Activated B cell treated with CpG ODN at 0.5 μM for 24 hours (primary cell): ENCODE results near the gene LASP1. TPM values are rescaled to one million over a fixed set of nuclear protein-coding genes. Genes with fewer than 3 reads are reported as not detected.

Experiments used
- ATAC-seq: fragments of 200-7000 bp; cut with Tn5 transposase; one replicate; pipeline ENCODE4 v1.10.0; 2021; ENCODE audit warnings: low read depth, mild to moderate bottlenecking, moderate library complexity
- CTCF ChIA-PET: fragments of 350-600 bp; sonication (Branson Sonifier 250); formaldehyde crosslinking; loops from one replicate; lab custom pipeline; 2021; ENCODE audit warnings: antibody characterized with exemption; lab: Charles Lee
- POLR2A ChIA-PET: fragments of 350-600 bp; sonication (Branson Sonifier 250); formaldehyde crosslinking; loops from one replicate; lab custom pipeline; 2021; ENCODE audit warnings: antibody characterized with exemption; lab: Charles Lee
- DNase-seq: peaks from one replicate; pipeline ENCODE4 v3.0.0; 2022
- H3K27ac Mint-ChIP-seq: one replicate; pipeline ENCODE4 v1.8.0; 2020; ENCODE audit warnings: mixed read lengths
- H3K27me3 Mint-ChIP-seq: one replicate; pipeline ENCODE4 v1.8.0; 2021; ENCODE audit warnings: mixed read lengths
- H3K36me3 Mint-ChIP-seq: one replicate; pipeline ENCODE4 v1.8.0; 2021; ENCODE audit warnings: low read depth, mixed read lengths
- H3K4me1 Mint-ChIP-seq: one replicate; pipeline ENCODE4 v1.8.0; 2021; ENCODE audit warnings: mixed read lengths
- H3K4me3 Mint-ChIP-seq: one replicate; pipeline ENCODE4 v1.8.0; 2020; ENCODE audit warnings: mild to moderate bottlenecking, mixed read lengths
- H3K9me3 Mint-ChIP-seq: one replicate; pipeline ENCODE4 v1.8.0; 2020; ENCODE audit warnings: mixed read lengths
- intact Hi-C: fragments of 100-400 bp; cut with micrococcal nuclease; formaldehyde crosslinking; loops from one replicate; pipeline ENCODE4 v1.15.1; 2024
- total RNA-seq: library from RNA; stranded (reverse); gene quantifications from 2 replicates; pipeline ENCODE4 v1.2.3, GENCODE V29; 2022
- TF ChIP-seq, protein P1 (sequence below): fragments of 200-600 bp; IDR thresholded peaks from one replicate; pipeline ENCODE4 v1.8.0; 2022; ENCODE audit warnings: antibody characterized with exemption, mild to moderate bottlenecking

LASP1 gene
- total RNA-seq, 1 donor from 2014 or later: 127 TPM

DNA sequence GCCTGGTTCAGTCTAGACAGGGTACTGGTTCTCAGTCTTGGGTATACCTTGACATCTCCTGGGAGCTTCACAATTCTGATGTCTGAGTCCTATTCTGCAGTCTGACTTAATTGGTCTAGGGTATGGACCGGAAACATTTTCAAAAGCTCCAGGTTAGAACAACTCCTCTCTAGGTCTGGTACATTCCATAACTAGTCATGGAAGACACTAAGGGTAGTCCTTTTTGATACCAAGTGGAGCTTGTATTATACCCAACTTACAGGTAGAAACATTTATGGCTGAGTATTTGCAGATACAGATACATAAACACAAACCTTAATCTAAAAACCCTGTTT is 21.3 kb upstream of the LASP1 start:
- intact Hi-C loops: no loop called here
- TF ChIP-seq, protein P1, sequence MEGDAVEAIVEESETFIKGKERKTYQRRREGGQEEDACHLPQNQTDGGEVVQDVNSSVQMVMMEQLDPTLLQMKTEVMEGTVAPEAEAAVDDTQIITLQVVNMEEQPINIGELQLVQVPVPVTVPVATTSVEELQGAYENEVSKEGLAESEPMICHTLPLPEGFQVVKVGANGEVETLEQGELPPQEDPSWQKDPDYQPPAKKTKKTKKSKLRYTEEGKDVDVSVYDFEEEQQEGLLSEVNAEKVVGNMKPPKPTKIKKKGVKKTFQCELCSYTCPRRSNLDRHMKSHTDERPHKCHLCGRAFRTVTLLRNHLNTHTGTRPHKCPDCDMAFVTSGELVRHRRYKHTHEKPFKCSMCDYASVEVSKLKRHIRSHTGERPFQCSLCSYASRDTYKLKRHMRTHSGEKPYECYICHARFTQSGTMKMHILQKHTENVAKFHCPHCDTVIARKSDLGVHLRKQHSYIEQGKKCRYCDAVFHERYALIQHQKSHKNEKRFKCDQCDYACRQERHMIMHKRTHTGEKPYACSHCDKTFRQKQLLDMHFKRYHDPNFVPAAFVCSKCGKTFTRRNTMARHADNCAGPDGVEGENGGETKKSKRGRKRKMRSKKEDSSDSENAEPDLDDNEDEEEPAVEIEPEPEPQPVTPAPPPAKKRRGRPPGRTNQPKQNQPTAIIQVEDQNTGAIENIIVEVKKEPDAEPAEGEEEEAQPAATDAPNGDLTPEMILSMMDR: no peak
- Mint-ChIP-seq H3K4me1 (peaks cover 33% of the 10 kb centered on the region), H3K27ac (no peak overlapping the region), H3K36me3 (peaks cover 69% of the 10 kb centered on the region), H3K4me3 (no peak overlapping the region), H3K9me3 (no peaks in the 10 kb centered on the region), H3K27me3 (no peaks in the 10 kb centered on the region)
- no peak for ATAC-seq
- POLR2A ChIA-PET: interaction anchor here (0.6 to 9.3 kb wide), 8 partner anchors 9 to 207 kb away, joined by 3 to 370 read pairs (median 6); partner anchors contain the start of genes CWC25 and LASP1
- CTCF ChIA-PET: no interaction called here
- no peak for DNase-seq

DNA sequence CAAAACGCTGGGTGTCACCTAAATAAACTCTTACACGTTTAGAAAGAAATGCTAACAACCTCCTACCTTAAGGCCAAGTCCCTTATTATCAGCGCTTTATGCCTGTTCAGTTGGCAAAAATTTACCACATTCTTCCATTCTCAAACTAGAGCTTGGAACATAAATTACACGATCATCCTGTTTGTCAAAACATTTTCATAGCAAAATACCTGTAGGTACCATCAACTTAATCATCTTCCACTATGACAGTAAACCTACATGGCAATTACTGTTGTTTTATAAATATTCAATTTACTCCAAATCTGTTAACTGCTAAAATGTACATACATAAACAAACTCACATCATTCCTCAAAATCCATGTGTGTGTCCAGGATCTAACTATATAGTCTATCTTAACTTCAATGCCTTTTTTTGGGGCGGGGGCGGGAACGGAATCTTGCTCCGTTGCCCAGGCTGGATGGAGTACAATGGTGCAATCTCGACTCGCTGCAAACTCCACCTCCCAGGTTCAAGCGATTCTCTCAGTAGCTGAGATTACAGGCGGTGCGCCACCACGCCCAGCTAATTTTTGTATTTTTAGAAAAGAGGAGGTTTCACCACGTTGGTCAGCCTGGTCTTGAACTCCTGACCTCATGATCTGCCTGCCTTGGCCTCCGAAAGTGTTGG is 20.8 kb upstream of the LASP1 start:
- Mint-ChIP-seq H3K36me3 (peaks cover 74% of the 10 kb centered on the region), H3K4me1 (peaks cover 38% of the 10 kb centered on the region), H3K9me3 (no peaks in the 10 kb centered on the region), H3K27me3 (no peaks in the 10 kb centered on the region), H3K27ac (no peak overlapping the region), H3K4me3 (no peak overlapping the region)
- intact Hi-C loops: no loop called here
- ChIA-PET CTCF (no interaction called here), POLR2A (interaction anchor here (1.2 to 9.3 kb wide), 6 partner anchors 10 to 50 kb away, joined by 3 to 370 read pairs (median 7); partner anchors contain the start of genes CWC25 and LASP1)
- TF ChIP-seq, protein P1: no peak
- ATAC-seq (no peak), DNase-seq (no peak)

DNA sequence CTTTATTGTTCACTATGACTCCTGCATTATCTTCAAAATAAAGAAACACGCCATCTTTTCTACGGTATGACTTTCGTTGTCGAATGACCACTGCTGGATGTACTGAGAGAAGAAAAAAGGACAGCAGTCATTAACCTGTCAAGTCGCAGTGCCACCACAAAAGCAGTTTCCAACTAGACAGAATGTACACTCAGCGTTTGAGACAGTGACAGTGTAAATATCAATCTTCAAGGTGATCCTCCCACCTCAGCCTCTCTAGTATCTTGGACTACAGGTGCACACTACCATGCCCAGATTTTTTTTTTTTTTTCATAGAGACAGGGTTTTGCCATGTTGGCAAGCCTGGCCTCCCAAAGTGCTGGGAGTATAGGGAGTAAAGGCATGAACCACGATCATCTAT is 19.5 kb upstream of the LASP1 start:
- no peak for DNase-seq
- Mint-ChIP-seq H3K4me3 (peak overlapping the region; percentile 99), H3K27me3 (no peaks in the 10 kb centered on the region), H3K36me3 (peaks cover 74% of the 10 kb centered on the region), H3K27ac (peak overlapping the region; percentile 66), H3K4me1 (peaks cover 43% of the 10 kb centered on the region), H3K9me3 (no peaks in the 10 kb centered on the region)
- POLR2A ChIA-PET: interaction anchor here (2.0 to 9.3 kb wide), 2 partner anchors 8 to 20 kb away, joined by 5 to 370 read pairs; partner anchors contain the start of gene LASP1
- CTCF ChIA-PET: no interaction called here
- intact Hi-C loops: loop anchor here (5.0 kb wide), 1 partner anchor 1247 kb away; no protein-coding TSS in a partner anchor
- no peak for ATAC-seq
- TF ChIP-seq, protein P1: no peak

DNA sequence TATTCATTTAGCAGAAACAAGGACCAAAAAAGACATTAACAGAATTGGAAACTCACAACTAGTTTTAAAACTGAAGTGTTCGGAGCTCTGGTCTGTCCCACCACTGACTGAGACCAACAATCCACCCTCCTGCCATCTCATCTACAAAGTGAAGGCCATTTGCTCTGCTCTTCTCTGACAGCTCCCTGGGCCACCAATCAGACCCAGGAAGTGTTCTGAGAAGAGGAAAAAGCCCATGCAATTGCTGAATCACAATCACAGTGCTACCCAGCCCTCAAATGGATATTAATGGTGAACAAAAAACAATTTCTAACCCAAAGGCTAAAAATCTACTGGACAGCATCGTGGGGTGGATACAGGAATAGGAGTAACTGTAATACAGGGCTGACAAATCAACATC is 18.4 kb upstream of the LASP1 start:
- CTCF ChIA-PET: interaction anchor here (3.9 kb wide), 1 partner anchor 17 kb away, joined by 28 read pairs; the partner anchor contains the start of gene LASP1
- no peak for ATAC-seq
- intact Hi-C loops: loop anchor here (5.0 kb wide), 1 partner anchor 1246 kb away; no protein-coding TSS in a partner anchor
- peak overlapping the region; percentile 100 for H3K27ac Mint-ChIP-seq
- H3K4me3 Mint-ChIP-seq: peak overlapping the region; percentile 99
- no peaks in the 10 kb centered on the region for H3K9me3 Mint-ChIP-seq
- POLR2A ChIA-PET: interaction anchor here (2.0 to 9.3 kb wide), 5 partner anchors 10 to 48 kb away, joined by 5 to 370 read pairs (median 84); partner anchors contain the start of genes CWC25 and LASP1
- H3K4me1 Mint-ChIP-seq: peaks cover 43% of the 10 kb centered on the region
- peaks cover 70% of the 10 kb centered on the region for H3K36me3 Mint-ChIP-seq
- DNase-seq: no peak
- TF ChIP-seq, protein P1: no peak
- no peaks in the 10 kb centered on the region for H3K27me3 Mint-ChIP-seq

DNA sequence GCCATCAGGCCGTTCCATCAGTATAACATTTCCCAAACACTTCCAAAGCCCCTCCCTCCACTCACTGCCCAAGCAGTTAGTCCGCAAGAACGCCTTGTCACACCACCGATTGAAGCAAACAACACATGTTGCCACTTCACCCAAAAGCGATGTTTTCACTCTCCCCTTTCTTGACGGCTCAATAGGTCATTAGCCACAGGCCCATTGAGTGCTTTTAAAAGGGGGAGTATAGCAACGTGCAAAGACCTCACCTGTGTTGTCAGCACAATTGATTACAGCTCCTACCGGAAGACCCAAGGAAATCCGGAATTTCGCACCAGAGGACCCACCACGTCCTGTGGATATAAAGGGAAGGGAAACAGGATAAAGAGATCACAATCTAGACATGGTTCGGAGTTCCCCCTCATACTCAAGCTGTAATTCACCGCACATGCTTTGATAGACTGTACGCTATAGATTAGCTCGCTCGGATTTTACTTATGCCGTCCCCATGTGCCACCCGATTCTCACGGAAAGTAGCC is 17.0 kb upstream of the LASP1 start:
- H3K4me1 Mint-ChIP-seq: peaks cover 43% of the 10 kb centered on the region
- ChIA-PET POLR2A (interaction anchor here (1.0 to 9.3 kb wide), 16 partner anchors 9 to 347 kb away, joined by 4 to 370 read pairs (median 16); partner anchors contain the start of genes CWC25, FBXO47, LASP1 and LASP1NB), CTCF (interaction anchor here (1.0 to 3.9 kb wide), 4 partner anchors 11 to 301 kb away, joined by 3 to 28 read pairs (median 5); partner anchors contain the start of gene LASP1)
- peak overlapping the region; percentile 100 for H3K27ac Mint-ChIP-seq
- intact Hi-C loops: loop anchor here (1.0 to 5.0 kb wide), 7 partner anchors 10 to 1244 kb away; partner anchors contain the start of gene CWC25
- no peaks in the 10 kb centered on the region for H3K9me3 Mint-ChIP-seq
- no peaks in the 10 kb centered on the region for H3K27me3 Mint-ChIP-seq
- peaks cover 60% of the 10 kb centered on the region for H3K36me3 Mint-ChIP-seq
- DNase-seq: no peak
- TF ChIP-seq, protein P1: no peak
- peak overlapping the region; percentile 99 for H3K4me3 Mint-ChIP-seq
- peak; percentile 6 for ATAC-seq
